SK-N-SH treated with all-trans-retinoic acid at 6 μM for 48 hours (cell line): ENCODE measurements around the gene NUP210.

ENCODE experiments used
- ATAC-seq: fragments of 200-7000 bp; cut with Tn5 transposase; 3 replicates; pipeline ENCODE4 v1.9.1; 2020; ENCODE audit warnings: mild to moderate bottlenecking, moderate library complexity
- ARNTL ChIP-seq: fragments of 450-650 bp; formaldehyde crosslinking; IDR thresholded peaks from 2 replicates; pipeline ENCODE4 v1.5.0; 2020; ENCODE audit warnings: low read depth, mild to moderate bottlenecking, moderate library complexity, borderline replicate concordance
- BACH2 ChIP-seq: fragments of 250-450 bp; sonication (Bioruptor Pico); IDR thresholded peaks from 2 replicates; pipeline ENCODE4 v1.9.0; 2021; ENCODE audit warnings: mild to moderate bottlenecking, borderline replicate concordance
- CREB5 ChIP-seq: fragments of 250-450 bp; sonication (Bioruptor Pico); IDR thresholded peaks from 2 replicates; pipeline ENCODE4 v1.5.1; 2020; ENCODE audit warnings: low read depth, mild to moderate bottlenecking, moderate library complexity
- CSRNP3 ChIP-seq: fragments of 250-450 bp; sonication (Bioruptor Pico); IDR thresholded peaks from 2 replicates; pipeline ENCODE4 v1.5.1; 2021; ENCODE audit warnings: mild to moderate bottlenecking, moderate library complexity
- ESRRG ChIP-seq: fragments of 250-450 bp; sonication (Bioruptor Pico); IDR thresholded peaks from 2 replicates; pipeline ENCODE4 v1.6.1; 2021; ENCODE audit warnings: mild to moderate bottlenecking
- GLIS3 ChIP-seq: fragments of 250-450 bp; sonication (Bioruptor Pico); IDR thresholded peaks from 2 replicates; pipeline ENCODE4 v1.5.0; 2020; ENCODE audit warnings: mild to moderate bottlenecking, moderate library complexity
- OSR1 ChIP-seq: fragments of 250-450 bp; sonication (Bioruptor Pico); IDR thresholded peaks from 2 replicates; pipeline ENCODE4 v1.8.0; 2022; ENCODE audit warnings: moderate library complexity, mild to moderate bottlenecking, inconsistent platforms
- PATZ1 ChIP-seq: fragments of 250-450 bp; sonication (Bioruptor Pico); IDR thresholded peaks from 2 replicates; pipeline ENCODE4 v1.8.0; 2020; ENCODE audit warnings: mild to moderate bottlenecking, moderate library complexity, borderline replicate concordance
- POU6F1 ChIP-seq: fragments of 250-450 bp; sonication (Bioruptor Pico); IDR thresholded peaks from 2 replicates; pipeline ENCODE4 v1.8.0; 2021; ENCODE audit warnings: low read depth, mild to moderate bottlenecking, moderate library complexity, borderline replicate concordance
- PPARA ChIP-seq: fragments of 250-450 bp; sonication (Bioruptor Pico); IDR thresholded peaks from 2 replicates; pipeline ENCODE4 v1.5.0; 2020; ENCODE audit warnings: mild to moderate bottlenecking, borderline replicate concordance
- SNAI2 ChIP-seq: fragments of 250-450 bp; sonication (Bioruptor Pico); IDR thresholded peaks from 2 replicates; pipeline ENCODE4 v1.5.0; 2020; ENCODE audit warnings: mild to moderate bottlenecking, moderate library complexity
- TCF4 ChIP-seq: fragments of 250-450 bp; sonication (Bioruptor Pico); IDR thresholded peaks from 2 replicates; pipeline ENCODE4 v1.8.0; 2021; ENCODE audit warnings: mild to moderate bottlenecking, moderate library complexity, borderline replicate concordance
- TOX ChIP-seq: fragments of 250-450 bp; sonication (Bioruptor Pico); IDR thresholded peaks from 2 replicates; pipeline ENCODE4 v1.8.0; 2021; ENCODE audit warnings: mild to moderate bottlenecking, moderate library complexity, borderline replicate concordance
- TSHZ2 ChIP-seq: fragments of 250-450 bp; sonication (Bioruptor Pico); IDR thresholded peaks from 2 replicates; pipeline ENCODE4 v1.5.0; 2020; ENCODE audit warnings: mild to moderate bottlenecking, moderate library complexity
- ZC3H10 ChIP-seq: fragments of 250-450 bp; sonication (Bioruptor Pico); IDR thresholded peaks from 2 replicates; pipeline ENCODE4 v1.5.1; 2021; ENCODE audit warnings: mild to moderate bottlenecking, moderate library complexity
- ZFP3 ChIP-seq: fragments of 250-450 bp; sonication (Bioruptor Pico); IDR thresholded peaks from 2 replicates; pipeline ENCODE4 v1.5.0; 2020; ENCODE audit warnings: mild to moderate bottlenecking, moderate library complexity
- ZFP30 ChIP-seq: fragments of 450-650 bp; formaldehyde crosslinking; IDR thresholded peaks from 2 replicates; pipeline ENCODE4 v1.5.0; 2022; ENCODE audit warnings: mild to moderate bottlenecking, moderate library complexity
- ZNF565 ChIP-seq: fragments of 450-650 bp; formaldehyde crosslinking; conservative IDR thresholded peaks from 2 replicates; pipeline ENCODE4 v1.5.0; 2020; ENCODE audit warnings: low read depth, mild to moderate bottlenecking, moderate library complexity
- ZNF70 ChIP-seq: fragments of 450-650 bp; formaldehyde crosslinking; IDR thresholded peaks from 2 replicates; pipeline ENCODE4 v1.5.0; 2020; ENCODE audit warnings: mild to moderate bottlenecking, moderate library complexity

Gene NUP210

GRCh38 chr3:13280811-13281506 lies 139.2 kb downstream of the NUP210 start:
- ATAC-seq: no peak
- no peak for TF ChIP-seq OSR1 (CRISPR knock-in tag)
- no peak for TF ChIP-seq ZNF565 (CRISPR knock-in tag)
- no peak for TF ChIP-seq PATZ1 (CRISPR knock-in tag)
- TF ChIP-seq ZFP3 (CRISPR knock-in tag): no peak
- no peak for TF ChIP-seq ZNF70 (CRISPR knock-in tag)
- no peak for TF ChIP-seq ZC3H10 (CRISPR knock-in tag)
- TF ChIP-seq CSRNP3 (CRISPR knock-in tag): no peak
- no peak for TF ChIP-seq PPARA (CRISPR knock-in tag)
- TF ChIP-seq TSHZ2 (CRISPR knock-in tag): no peak
- no peak for TF ChIP-seq CREB5 (CRISPR knock-in tag)
- TF ChIP-seq TCF4 (CRISPR knock-in tag): no peak
- no peak for TF ChIP-seq GLIS3 (CRISPR knock-in tag)
- no peak for TF ChIP-seq BACH2 (CRISPR knock-in tag)

- no peak for ATAC-seq
Measured at GRCh38 chr3:13280122-13280790, 139.9 kb downstream of the NUP210 start.

More at GRCh38 chr3:13280122-13280790, 139.9 kb downstream of the NUP210 start:
- no peak for TF ChIP-seq TCF4 (CRISPR knock-in tag)
- TF ChIP-seq SNAI2 (CRISPR knock-in tag): no peak
- no peak for TF ChIP-seq ARNTL (CRISPR knock-in tag)
- TF ChIP-seq OSR1 (CRISPR knock-in tag): no peak
- no peak for TF ChIP-seq TOX
- no peak for TF ChIP-seq POU6F1 (CRISPR knock-in tag)
- TF ChIP-seq ZC3H10 (CRISPR knock-in tag): no peak
- no peak for TF ChIP-seq TSHZ2 (CRISPR knock-in tag)
- TF ChIP-seq ZFP30 (CRISPR knock-in tag): no peak
- no peak for TF ChIP-seq ZFP3 (CRISPR knock-in tag)
- TF ChIP-seq CSRNP3 (CRISPR knock-in tag): no peak
- TF ChIP-seq ESRRG (CRISPR knock-in tag): no peak
- TF ChIP-seq, all 23 proteins: peak for 0
